Type B pancreatic cell (in vitro differentiated cells): ENCODE data around the gene CABLES2. TPM values are rescaled to one million over a fixed set of nuclear protein-coding genes. Genes with fewer than 3 reads are reported as not detected.
A peak's percentile ranks its signal among the peaks of the same experiment; 100 is the strongest.

Experiments
- DNase-seq: peaks from one replicate; pipeline ENCODE4 v3.0.0; 2021; ENCODE audit warnings: mixed read lengths; ENCODE audit not compliant: unreplicated experiment; ENCODE audit errors: extremely low spot score
- H3K27ac Mint-ChIP-seq: 2 replicates; pipeline ENCODE4 v1.8.0; 2021; ENCODE audit warnings: mild to moderate bottlenecking, mixed read lengths
- H3K27me3 Mint-ChIP-seq: 2 replicates; pipeline ENCODE4 v1.8.0; 2021; ENCODE audit warnings: mixed read lengths
- H3K36me3 Mint-ChIP-seq: 2 replicates; pipeline ENCODE4 v1.8.0; 2021; ENCODE audit warnings: mixed read lengths
- H3K4me1 Mint-ChIP-seq: one replicate; pipeline ENCODE4 v1.8.0; 2021; ENCODE audit warnings: mixed read lengths; ENCODE audit not compliant: unreplicated experiment
- H3K4me3 Mint-ChIP-seq: 2 replicates; pipeline ENCODE4 v1.8.0; 2021; ENCODE audit warnings: mild to moderate bottlenecking, mixed read lengths
- H3K9me3 Mint-ChIP-seq: 2 replicates; pipeline ENCODE4 v1.8.0; 2021; ENCODE audit warnings: mixed read lengths
- total RNA-seq: library from RNA; stranded (reverse); gene quantifications from 2 replicates; pipeline ENCODE4 v1.2.1, GENCODE V29; 2021; ENCODE audit warnings: low replicate concordance
- TF ChIP-seq, protein P1 (sequence below): fragments of 200-600 bp; sonication (generic); conservative IDR thresholded peaks from 2 replicates; pipeline ENCODE4 v1.5.0; 2021; ENCODE audit warnings: antibody characterized with exemption, mild to moderate bottlenecking

Gene CABLES2
- total RNA-seq, 1 donor from 2014 or later: 18.4 TPM

DNA sequence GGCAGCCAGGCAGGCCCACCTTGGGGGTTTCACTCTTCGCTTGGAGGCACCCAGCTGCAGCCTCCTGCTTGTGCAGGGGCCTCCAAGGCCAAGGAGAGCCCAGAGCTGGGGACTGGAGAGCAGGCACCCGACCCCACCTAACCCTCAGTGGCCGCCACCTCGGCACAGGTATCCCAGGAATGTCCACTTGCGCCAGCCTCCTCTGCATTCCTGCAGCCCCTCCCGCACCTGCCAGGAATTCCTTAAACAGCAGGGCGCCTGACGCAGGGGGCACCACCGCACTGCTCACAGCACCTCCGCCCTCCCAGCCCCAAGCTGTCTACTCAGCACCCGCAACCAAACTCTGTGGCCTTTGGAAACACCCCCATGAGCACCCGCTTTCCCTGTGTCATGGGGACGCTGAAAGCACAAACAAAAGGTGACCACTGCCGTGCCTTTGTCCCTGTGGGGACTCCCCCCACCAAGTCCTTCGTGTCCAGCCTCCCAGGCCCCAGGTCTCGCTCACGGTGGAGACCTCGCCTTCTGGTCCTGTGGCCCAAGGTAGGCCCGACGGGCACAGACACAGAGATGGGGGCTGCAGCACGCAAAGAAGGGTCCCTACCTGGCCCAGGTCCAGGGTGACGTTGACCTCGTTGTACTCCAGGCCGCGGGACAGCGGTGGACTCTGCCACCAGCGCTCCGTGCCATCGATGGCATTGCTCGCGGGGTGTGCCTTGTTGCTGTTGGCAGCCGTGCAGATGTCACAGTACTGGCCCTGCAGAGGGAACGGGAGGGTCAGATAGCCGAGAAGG, 45.1 kb downstream of the CABLES2 start:
- Mint-ChIP-seq H3K4me3 (peak overlapping the region; percentile 70), H3K4me1 (no peaks in the 10 kb centered on the region), H3K27me3 (no peaks in the 10 kb centered on the region), H3K36me3 (no peaks in the 10 kb centered on the region), H3K9me3 (no peaks in the 10 kb centered on the region), H3K27ac (peak overlapping the region; percentile 90)
- no peak for DNase-seq
- TF ChIP-seq, protein P1, sequence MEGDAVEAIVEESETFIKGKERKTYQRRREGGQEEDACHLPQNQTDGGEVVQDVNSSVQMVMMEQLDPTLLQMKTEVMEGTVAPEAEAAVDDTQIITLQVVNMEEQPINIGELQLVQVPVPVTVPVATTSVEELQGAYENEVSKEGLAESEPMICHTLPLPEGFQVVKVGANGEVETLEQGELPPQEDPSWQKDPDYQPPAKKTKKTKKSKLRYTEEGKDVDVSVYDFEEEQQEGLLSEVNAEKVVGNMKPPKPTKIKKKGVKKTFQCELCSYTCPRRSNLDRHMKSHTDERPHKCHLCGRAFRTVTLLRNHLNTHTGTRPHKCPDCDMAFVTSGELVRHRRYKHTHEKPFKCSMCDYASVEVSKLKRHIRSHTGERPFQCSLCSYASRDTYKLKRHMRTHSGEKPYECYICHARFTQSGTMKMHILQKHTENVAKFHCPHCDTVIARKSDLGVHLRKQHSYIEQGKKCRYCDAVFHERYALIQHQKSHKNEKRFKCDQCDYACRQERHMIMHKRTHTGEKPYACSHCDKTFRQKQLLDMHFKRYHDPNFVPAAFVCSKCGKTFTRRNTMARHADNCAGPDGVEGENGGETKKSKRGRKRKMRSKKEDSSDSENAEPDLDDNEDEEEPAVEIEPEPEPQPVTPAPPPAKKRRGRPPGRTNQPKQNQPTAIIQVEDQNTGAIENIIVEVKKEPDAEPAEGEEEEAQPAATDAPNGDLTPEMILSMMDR: no peak

DNA sequence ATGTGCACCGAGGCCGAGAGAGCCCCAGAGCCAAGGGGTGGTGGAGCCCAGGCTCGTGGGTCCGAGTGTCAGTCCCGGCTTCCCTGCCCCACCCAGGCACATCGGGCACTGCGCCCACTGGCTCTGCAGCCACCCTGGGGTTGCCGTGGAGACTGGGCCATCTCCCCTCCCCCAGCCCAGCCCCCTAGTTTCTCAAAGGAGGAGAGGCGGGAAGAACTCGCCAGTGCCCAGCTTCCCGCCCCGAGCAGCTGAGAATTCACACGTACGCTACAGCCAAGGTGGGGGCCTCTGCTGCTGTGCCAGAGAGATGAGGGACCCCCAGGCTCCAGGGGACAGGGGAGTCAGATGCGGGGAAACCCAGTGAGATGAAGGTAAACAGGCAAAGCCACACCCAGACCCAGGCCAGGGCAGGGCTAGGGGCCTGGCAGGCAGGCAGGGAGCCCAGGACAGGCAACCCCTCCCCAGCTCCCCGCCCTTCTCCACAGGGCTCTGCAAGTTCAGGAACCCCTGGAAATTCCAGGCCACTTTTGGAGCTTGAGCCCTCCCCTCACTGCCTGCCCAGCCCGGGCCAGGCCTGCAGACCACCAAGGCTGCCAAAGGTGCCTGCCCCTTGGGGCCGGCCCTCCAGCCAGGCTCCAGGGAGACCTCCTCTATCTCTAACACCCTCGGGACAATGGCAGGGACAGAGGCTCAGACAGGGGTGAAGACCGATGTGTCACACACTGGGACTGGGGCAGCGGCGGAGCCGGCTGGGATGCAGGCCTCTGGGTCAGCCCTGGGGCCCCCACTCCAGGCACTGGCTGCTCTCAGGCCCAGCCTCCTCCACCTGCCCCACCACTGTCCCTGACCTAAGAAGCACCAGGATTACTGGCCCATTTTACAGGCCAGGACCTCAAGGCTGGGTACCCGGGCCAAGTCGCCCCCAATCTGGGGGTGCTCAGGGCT, 46.0 kb downstream of the CABLES2 start:
- H3K36me3 Mint-ChIP-seq: no peaks in the 10 kb centered on the region

DNA sequence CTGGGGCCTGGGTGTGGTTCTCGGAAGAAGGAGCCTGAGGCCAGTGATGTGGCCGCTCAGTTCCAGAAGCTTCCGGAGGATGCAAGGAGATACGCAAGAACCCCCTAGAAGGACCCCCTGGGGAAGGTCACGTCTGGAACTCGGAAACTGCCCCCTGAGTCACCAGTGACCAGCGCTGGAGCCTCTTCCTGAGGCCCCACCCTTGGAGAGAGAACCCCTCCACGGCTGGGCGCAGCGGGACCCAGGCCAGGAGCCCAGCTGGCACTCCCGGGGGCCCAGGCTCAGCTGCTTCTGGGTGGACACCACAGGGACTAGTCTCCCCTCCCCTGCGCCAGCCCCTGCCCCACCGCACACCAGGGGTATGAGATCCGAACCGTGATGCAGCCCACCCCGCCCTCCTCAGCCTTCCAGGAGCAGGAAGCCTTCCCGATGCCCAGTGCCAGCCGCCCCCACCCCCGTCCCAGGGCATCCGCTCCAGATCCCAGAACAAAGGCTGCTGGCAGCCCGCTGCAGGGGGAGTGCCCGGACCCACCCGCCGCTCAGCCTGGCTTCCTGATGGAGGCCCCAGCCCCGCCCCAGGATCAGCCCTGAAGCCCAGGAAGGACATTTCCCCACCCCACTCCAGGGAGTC, 47.5 kb downstream of the CABLES2 start:
- H3K36me3 Mint-ChIP-seq: no peaks in the 10 kb centered on the region
- no peaks in the 10 kb centered on the region for H3K9me3 Mint-ChIP-seq
- H3K27me3 Mint-ChIP-seq: no peaks in the 10 kb centered on the region
- TF ChIP-seq, protein P1: no peak
- H3K27ac Mint-ChIP-seq: no peak overlapping the region
- no peak overlapping the region for H3K4me3 Mint-ChIP-seq
- H3K4me1 Mint-ChIP-seq: no peaks in the 10 kb centered on the region
- no peak for DNase-seq

More for the DNA sequence above, 46.0 kb downstream of the CABLES2 start:
- H3K4me3 Mint-ChIP-seq: no peak overlapping the region
- no peaks in the 10 kb centered on the region for H3K4me1 Mint-ChIP-seq
- H3K27me3 Mint-ChIP-seq: no peaks in the 10 kb centered on the region
- H3K9me3 Mint-ChIP-seq: no peaks in the 10 kb centered on the region
- peak overlapping the region; percentile 90 for H3K27ac Mint-ChIP-seq
- no peak for DNase-seq
- TF ChIP-seq, protein P1: no peak

DNA sequence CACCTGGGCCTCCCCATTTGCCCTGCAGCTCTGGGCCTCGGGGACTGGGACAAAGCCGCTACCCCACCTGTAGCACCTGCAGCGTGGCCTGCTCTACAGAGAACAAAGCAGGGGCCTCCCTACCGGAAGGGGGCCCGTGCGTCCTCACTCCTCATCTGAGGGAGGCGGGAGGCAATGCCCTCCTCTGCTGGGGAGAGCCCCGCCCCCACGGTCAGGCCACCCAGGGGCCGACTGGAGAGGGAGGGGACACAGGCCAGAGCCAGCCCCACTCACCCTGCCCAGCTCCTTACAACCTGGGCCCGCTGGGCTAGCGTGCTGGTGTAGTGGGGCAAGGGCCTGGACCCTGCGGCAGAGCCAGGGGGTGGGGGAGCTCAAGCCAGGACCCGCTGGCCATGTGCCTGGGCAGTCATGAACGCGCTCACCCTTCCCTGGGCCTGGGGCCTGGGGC, 48.0 kb downstream of the CABLES2 start:
- H3K9me3 Mint-ChIP-seq: no peaks in the 10 kb centered on the region
- no peaks in the 10 kb centered on the region for H3K4me1 Mint-ChIP-seq
- TF ChIP-seq, protein P1: no peak
- no peak overlapping the region for H3K4me3 Mint-ChIP-seq
- peak overlapping the region; percentile 63 for H3K27ac Mint-ChIP-seq
- no peaks in the 10 kb centered on the region for H3K36me3 Mint-ChIP-seq
- no peaks in the 10 kb centered on the region for H3K27me3 Mint-ChIP-seq
- no peak for DNase-seq
